HG03571 (cell line): ENCODE measurements around the gene KL.

Source experiments
- ATAC-seq: cut with Tn5 transposase; IDR thresholded peaks from one replicate; pipeline ENCODE4 v1.9.1; 2021; ENCODE audit not compliant: unreplicated experiment

KL gene

GRCh38 chr13:33078263-33078662 is 62.0 kb downstream of the KL start:
- ATAC-seq = no peak

GRCh38 chr13:33079960-33080359 is 63.7 kb downstream of the KL start:
- no peak for ATAC-seq

GRCh38 chr13:33080972-33081590 is 64.9 kb downstream of the KL start:
- no peak for ATAC-seq

GRCh38 chr13:33081666-33082065 is 65.4 kb downstream of the KL start:
- no peak for ATAC-seq

GRCh38 chr13:33083054-33083453 is 66.8 kb downstream of the KL start:
- no peak for ATAC-seq

GRCh38 chr13:33087091-33087490 is 70.9 kb downstream of the KL start:
- ATAC-seq = no peak

GRCh38 chr13:33087790-33088189 is 71.6 kb downstream of the KL start:
- ATAC-seq = no peak

GRCh38 chr13:33089311-33089710 is 73.1 kb downstream of the KL start:
- ATAC-seq = no peak

- ATAC-seq = no peak
These were observed 74.7 kb downstream of the KL start for GRCh38 chr13:33090755-33091414.

- ATAC-seq = no peak
These were observed 75.2 kb downstream of the KL start for GRCh38 chr13:33091415-33091774.

- ATAC-seq = no peak
These were observed 76.1 kb downstream of the KL start for GRCh38 chr13:33092073-33092987.

GRCh38 chr13:33096886-33097605 is 80.8 kb downstream of the KL start:
- ATAC-seq = no peak

- no peak for ATAC-seq
These were observed 83.6 kb downstream of the KL start for GRCh38 chr13:33099860-33100259.

- ATAC-seq = no peak
These were observed 84.7 kb downstream of the KL start for GRCh38 chr13:33100886-33101285.

- no peak for ATAC-seq
These were observed 85.6 kb downstream of the KL start for GRCh38 chr13:33101835-33102234.

- ATAC-seq = no peak
These were observed 87.2 kb downstream of the KL start for GRCh38 chr13:33103457-33103856.

- ATAC-seq = no peak
These were observed 89.3 kb downstream of the KL start for GRCh38 chr13:33105387-33106005.

- ATAC-seq = no peak
These were observed 90.6 kb downstream of the KL start for GRCh38 chr13:33106656-33107360.

GRCh38 chr13:33107361-33107760 is 91.1 kb downstream of the KL start:
- ATAC-seq = no peak

GRCh38 chr13:33108620-33109019 is 92.4 kb downstream of the KL start:
- ATAC-seq = no peak
